T-helper 9 cell (primary cell): ENCODE results near the gene KRTAP4-12.
"Not testable (repeated sequence)": the region's sequence is repeated elsewhere in the genome, so short reads cannot be mapped to it uniquely, and the experiment has no call there.

ENCODE experiments used
- DNase-seq: peaks from one replicate; pipeline ENCODE4 v3.0.0-alpha.2; 2020

The KRTAP4-12 gene

DNA sequence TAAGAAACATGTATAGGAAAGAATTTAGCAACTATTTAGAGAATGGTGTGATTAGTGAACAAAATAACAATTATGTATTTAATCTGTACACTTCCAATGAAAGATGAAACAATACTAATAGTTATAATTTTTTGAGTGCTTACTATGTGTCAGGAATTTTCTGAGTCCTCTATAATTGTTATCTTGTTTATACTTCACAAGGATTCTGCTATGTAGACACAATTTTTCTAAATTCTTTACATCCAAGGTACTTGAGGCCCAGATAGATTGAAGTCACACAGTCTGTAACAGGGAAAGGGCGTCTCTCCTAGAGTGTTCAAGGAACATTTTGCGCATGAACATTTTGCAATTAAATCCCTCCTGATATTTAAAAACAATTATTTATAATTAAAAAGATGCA is 1.1 kb upstream of the KRTAP4-12 start:
- DNase-seq = no peak

GRCh38 chr17:41123292-41123990 is 541 bp downstream of the KRTAP4-12 start:
- not testable (repeated sequence) for DNase-seq

DNA sequence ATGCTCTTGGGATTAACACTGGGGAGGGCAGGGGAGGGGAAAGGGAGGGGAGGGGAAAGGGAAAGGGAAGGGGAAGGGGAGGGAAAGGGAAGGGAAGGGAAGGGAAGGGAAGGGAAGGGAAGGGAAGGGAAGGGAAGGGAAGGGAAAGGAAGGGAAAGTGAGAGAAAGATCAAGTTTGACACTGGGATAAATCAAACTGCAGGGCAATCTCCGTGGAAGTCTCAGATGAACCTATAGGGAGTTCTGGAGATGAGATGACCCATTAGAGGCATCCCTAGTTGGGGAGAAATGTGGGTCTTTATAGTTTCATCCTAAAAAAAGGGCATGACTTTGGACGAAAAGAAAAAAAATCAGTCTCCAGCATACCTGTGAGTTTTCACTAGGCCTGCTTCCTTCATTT is 2.2 kb downstream of the KRTAP4-12 start:
- no peak for DNase-seq

- not testable (repeated sequence) for DNase-seq
Measured at GRCh38 chr17:41119696-41120690, 4.0 kb downstream of the KRTAP4-12 start.

DNA sequence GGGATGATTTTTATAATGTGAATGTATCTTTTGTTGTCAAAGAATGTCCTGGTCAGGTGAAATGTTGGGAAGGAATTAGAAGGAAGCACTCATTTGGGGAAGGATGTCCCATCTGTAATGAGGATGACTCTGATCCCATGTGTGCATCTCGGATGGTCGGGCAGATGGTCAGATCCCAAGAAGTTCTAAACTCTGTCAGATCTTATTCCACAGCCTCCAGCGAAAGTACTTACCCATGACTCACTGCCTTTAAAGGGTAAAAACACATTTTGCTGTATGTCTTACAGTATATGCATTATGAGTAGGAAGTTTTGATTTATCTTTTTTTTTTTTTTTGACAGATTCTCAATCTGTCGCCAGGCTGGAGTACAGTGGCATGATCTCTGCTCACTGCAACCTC is 5.3 kb downstream of the KRTAP4-12 start:
- no peak for DNase-seq

GRCh38 chr17:41117846-41118386 is 6.1 kb downstream of the KRTAP4-12 start, which contains the start of gene KRTAP4-11:
Gene KRTAP4-11 (minus strand): TSS chr17:41118373. CDS start chr17:41118315, 58 bp downstream.
- DNase-seq = not testable (repeated sequence)

- DNase-seq = no peak
Measured at GRCh38 chr17:41116297-41116696, 7.7 kb downstream of the KRTAP4-12 start.

DNA sequence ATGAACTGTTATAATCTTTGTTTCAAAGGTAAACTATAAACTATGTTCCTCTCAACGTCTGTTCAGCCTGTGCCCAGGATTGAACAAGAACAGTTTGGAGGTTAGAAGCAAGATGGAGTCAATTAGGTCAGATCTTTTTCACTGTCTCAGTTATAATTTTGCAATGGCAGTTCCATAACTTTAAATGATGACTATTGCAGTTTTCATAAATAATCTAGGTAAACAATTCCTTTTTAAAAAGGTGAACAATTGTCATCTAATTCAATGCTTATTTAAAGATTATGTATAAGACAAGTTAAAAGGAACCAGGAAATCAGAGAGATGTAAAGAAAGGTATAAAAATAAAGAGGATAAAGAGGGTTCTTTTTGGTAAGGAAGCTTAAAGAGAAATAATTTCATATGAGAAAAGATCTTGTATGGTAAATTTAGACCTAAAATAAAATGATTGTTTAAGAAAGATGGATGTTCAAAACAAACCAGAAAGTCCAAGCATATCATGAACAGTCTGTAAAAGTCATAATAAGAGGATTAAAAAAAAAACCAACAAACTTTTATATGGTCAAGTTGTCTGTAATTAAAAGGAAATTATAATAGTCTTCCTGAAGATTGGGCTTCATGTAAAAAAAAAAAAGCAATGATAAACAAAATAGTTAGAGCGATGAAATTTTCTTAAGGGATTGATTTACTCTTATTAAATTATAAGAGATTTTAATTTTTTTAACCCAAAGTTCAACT is 12.7 kb downstream of the KRTAP4-12 start:
- no peak for DNase-seq

- not testable (repeated sequence) for DNase-seq
Measured at GRCh38 chr17:41108728-41109386, 15.1 kb downstream of the KRTAP4-12 start.

DNA sequence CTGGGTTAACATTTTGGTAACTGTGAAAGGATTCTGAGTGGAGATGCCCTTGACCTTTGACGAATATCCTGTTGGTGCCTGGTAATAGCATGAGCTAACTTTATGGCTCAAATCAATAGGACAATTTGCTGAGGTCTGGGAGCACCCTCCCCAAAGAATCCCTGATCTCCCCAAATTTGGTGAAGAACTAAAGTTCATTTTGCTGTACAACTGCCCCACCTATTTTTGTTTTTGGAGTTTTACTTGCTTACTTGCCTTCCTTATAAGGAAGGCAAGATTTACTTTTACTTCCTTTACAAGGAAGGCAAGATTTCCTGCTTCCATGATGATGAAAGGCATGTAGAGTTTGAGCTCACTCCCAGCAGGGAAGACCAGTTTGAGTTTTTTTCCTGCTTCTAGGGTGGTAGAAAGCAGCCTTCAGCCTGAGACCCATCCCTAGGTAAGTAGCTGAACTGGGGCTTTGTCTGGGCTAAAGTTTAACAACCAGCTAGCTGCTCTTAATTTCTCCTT is 16.0 kb downstream of the KRTAP4-12 start:
- no peak for DNase-seq

DNA sequence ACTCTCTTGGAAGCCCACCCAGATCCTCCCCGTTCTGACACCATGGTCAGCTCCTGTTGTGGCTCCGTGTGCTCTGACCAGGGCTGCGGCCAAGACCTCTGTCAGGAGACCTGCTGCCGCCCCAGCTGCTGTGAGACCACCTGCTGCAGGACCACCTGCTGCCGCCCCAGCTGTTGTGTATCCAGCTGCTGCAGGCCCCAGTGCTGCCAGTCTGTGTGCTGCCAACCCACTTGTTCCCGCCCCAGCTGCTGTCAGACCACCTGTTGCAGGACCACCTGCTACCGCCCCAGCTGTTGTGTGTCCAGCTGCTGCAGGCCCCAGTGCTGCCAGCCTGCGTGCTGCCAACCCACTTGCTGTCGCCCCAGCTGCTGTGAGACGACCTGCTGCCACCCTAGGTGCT is 18.6 kb downstream of the KRTAP4-12 start, which contains the start of gene KRTAP4-9:
KRTAP4-9 (plus strand) TSS at position 43 of the 400 bp plus-strand sequence; CDS start at position 43, 0 bp downstream.
- DNase-seq = not testable (repeated sequence)

DNA sequence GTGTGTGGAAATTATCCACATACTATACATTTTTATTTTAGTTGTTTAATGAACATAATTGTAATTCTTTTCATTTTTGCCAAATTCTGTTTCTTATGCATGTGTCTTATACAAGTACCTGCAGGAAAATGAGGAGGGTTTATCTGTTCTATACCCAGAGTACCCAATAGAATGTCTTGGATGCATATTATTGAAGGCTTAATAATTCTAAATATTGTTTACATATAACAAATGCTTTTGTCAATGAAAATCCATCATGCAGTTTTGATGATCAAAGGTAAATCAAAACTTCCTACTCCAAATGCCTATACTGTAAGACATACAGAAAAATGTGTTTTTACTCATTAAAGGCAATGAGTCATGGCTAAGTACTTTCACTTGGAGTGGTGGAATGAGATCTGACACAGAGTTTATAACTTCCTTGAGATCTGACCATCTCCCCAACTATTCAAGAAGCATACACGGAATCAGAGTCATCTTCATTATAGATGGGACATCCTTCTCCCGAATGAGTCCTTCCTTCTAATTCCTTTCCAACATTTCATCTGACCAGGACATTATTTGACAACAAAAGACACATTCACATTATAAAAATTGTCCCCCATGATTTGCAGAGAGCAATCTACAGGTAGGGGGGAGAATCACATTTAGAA is 19.5 kb downstream of the KRTAP4-12 start:
- not testable (repeated sequence) for DNase-seq

- no peak for DNase-seq
Measured at GRCh38 chr17:41103896-41104295, 20.1 kb downstream of the KRTAP4-12 start.

DNA sequence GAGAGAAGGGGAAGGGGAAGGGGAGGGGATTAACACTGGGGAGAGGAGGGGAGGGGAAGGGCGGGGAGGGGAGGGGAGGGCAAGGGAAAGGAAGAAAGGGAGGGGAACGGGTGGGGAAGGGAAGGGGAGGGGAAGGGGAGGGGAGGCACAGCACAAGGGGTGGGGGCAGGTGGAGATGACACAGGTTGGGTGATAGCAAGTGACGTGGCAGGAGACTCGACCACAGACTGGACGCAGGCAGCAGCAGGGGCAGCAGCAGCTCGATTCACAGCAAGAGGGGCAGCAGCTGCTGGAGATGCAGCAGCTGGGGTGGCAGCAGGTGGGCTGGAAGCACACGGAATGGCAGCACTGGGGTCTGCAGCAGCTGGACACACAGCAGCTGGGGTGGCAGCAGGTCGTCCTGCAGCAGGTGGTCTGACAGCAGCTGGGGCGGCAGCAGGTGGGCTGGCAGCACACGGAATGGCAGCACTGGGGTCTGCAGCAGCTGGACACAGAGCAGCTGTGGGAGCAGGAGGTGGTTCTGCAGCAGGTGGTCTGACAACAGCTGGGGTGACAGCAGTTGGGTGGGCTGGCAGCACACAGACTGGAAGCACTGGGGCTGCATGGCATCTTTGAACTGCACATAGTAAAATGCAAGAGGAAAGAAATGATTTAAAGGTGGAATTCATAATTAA is 22.3 kb downstream of the KRTAP4-12 start, which contains the start of gene KRTAP4-16:
KRTAP4-16 (minus strand) TSS at position 624 of the 674 bp plus-strand sequence; CDS start at position 624, 0 bp downstream.
- no peak for DNase-seq

DNA sequence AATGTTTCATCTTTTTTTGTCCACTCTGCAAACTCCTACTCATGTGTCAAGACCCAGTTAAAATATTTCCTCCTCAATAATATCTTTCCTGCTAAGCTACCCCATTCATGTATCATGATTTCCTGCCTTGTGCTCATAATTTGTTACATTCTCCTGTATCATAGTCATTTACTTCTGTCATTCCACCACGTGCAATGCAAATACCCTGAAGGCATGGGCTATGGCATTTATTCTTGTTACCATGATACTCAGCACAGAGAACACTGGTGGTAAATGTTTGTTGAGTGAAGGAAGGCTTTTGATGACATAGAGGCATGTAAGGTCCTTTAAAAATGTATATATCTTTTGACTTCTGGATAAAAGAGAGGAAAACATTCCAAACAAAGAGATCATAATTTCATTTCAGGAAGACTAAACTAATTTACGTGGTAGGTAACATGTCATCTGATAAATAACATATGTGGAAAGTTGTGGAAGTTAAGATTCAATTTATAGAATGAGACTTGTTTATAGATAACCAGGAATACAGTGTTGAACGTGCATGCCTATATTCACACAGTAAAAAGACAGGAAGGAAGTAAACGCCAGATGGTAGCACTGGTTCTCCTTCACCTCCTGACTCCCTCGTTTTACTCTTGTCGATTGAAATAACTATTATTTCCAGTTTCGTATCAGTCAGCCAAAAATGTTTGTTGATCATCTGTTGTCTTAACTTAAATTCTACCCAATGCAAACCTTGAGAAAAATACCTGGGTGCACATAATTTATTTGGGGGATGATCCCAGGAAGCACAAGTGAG is 24.1 kb downstream of the KRTAP4-12 start:
- not testable (repeated sequence) for DNase-seq

- DNase-seq = no peak
Measured at GRCh38 chr17:41098481-41098880, 25.5 kb downstream of the KRTAP4-12 start.

- DNase-seq = no peak
Measured at GRCh38 chr17:41098042-41098441, 25.9 kb downstream of the KRTAP4-12 start, which contains the start of gene KRTAP4-8. Gene KRTAP4-8 (minus strand): TSS chr17:41098142. CDS start chr17:41098084, 58 bp downstream.

DNA sequence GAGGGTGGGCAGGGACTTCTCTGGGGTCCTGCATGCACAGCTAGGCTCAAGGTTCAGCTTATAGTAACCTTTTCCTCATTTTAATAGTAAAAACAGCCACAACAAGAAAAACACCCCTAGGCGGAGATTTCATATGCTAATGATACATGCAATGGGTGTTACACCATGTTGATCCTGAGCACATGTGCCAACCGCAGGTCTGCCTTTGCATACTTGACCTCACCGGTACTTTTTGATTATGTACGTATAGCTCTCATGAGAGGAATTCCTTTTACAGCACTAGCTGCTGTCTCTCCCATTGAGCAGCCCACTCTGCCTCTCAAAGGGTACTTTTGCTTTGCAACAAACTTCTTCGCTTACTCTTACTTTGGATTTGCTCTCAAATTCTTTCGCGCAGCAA is 27.9 kb downstream of the KRTAP4-12 start:
- DNase-seq = no peak

- DNase-seq = not testable (repeated sequence)
Measured at GRCh38 chr17:41088760-41089352, 35.1 kb downstream of the KRTAP4-12 start.
